Epithelial cell of proximal tubule (primary cell): ENCODE data around the gene CDC42SE2. TPM values are rescaled to one million over a fixed set of nuclear protein-coding genes. Genes with fewer than 3 reads are reported as not detected.
"Not testable (repeated sequence)": the region's sequence is repeated elsewhere in the genome, so short reads cannot be mapped to it uniquely, and the experiment has no call there.

Experiments used
- DNase-seq: peaks from one replicate; pipeline ENCODE4 v3.0.0-alpha.2; 2011; ENCODE audit warnings: low read depth
- H3K4me3 ChIP-seq: 2 replicates; pipeline ENCODE4 v1.5.1; 2011; ENCODE audit warnings: low read depth, mild to moderate bottlenecking, low read length
- CTCF ChIP-seq: conservative IDR thresholded peaks from 2 replicates; pipeline ENCODE4 v1.5.1; 2012; ENCODE audit warnings: low read depth, mild to moderate bottlenecking, low read length
- total RNA-seq: library from RNA; depleted of rRNA; stranded (reverse); fragments of >200 nt; gene quantifications from 2 replicates; pipeline ENCODE4 v1.2.3, GENCODE V29; 2015

CDC42SE2 gene
- total RNA-seq, 1 donor from 2014 or later: 40.1 TPM

- no peak for DNase-seq
- H3K4me3 ChIP-seq: no peak overlapping the region
- TF ChIP-seq CTCF: no peak
These were observed 17.3 kb upstream of the CDC42SE2 start for GRCh38 chr5:131246504-131246903.

GRCh38 chr5:131250751-131251475 lies 12.9 kb upstream of the CDC42SE2 start:
- no peak overlapping the region for H3K4me3 ChIP-seq
- no peak for DNase-seq
- no peak for TF ChIP-seq CTCF

- H3K4me3 ChIP-seq: no peak overlapping the region
- DNase-seq: no peak
- TF ChIP-seq CTCF: no peak
These were observed 11.1 kb upstream of the CDC42SE2 start for GRCh38 chr5:131252824-131253171.

GRCh38 chr5:131254025-131254424 lies 9.8 kb upstream of the CDC42SE2 start:
- DNase-seq, H3K4me3 ChIP-seq: not testable (repeated sequence)

GRCh38 chr5:131254741-131255140 lies 9.1 kb upstream of the CDC42SE2 start:
- H3K4me3 ChIP-seq: no peak overlapping the region
- no peak for DNase-seq
- TF ChIP-seq CTCF: no peak

- DNase-seq: no peak
- no peak for TF ChIP-seq CTCF
- H3K4me3 ChIP-seq: no peak overlapping the region
These were observed 7.4 kb upstream of the CDC42SE2 start for GRCh38 chr5:131256507-131256823.

- no peak overlapping the region for H3K4me3 ChIP-seq
- TF ChIP-seq CTCF: no peak
- DNase-seq: no peak
These were observed 5.1 kb upstream of the CDC42SE2 start for GRCh38 chr5:131258733-131259132.
